Measurements from ENCODE around the gene GPC5. TPM values are rescaled to one million over a fixed set of nuclear protein-coding genes. Genes with fewer than 3 reads are reported as not detected.

GPC5 gene
- total RNA-seq, 4 donors from 2014 or later: not detected

DNA sequence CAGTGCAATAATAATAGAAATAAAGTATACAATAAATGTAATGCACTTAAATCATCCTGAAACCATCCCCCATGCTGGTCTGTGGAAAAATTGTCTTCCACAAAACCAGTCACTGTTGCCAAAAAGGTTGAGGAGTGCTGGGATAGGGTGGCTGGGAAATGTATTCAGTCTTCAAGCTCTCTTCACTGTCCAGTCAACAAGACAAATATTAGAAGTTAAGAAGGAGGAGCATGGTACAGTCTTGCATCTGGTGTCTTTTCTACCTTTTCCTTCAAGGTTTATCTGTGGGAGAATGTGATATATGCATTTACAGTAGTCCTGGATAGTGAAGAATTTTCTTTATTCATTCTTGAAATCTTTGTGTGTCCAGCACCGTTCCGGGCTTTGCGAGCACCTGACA lies 203.4 kb downstream of the GPC5 start:
- in situ Hi-C loops (cut with MboI; ENCODE audit: low sequenced_read_pairs in 4 of 4): no loop called here
- H3K36me3 ChIP-seq: no peaks in the 10 kb centered on the region
- H3K4me3 ChIP-seq: no peak overlapping the region
- ATAC-seq (no peak), DNase-seq (no peak)
- no peaks in the 10 kb centered on the region for H3K9me3 ChIP-seq
- H3K27me3 ChIP-seq: no peaks in the 10 kb centered on the region
- no peak for TF ChIP-seq CTCF (IDR thresholded peaks at IDR 0.05 in 4 of 5, conservative IDR thresholded peaks at IDR 0.05 in 1 of 5)
- TF ChIP-seq POLR2A (IDR thresholded peaks at IDR 0.05): no peak
- intact Hi-C loops (cut with DNase I; ENCODE audit: low total_unique reads): no loop called here
- H3K4me1 ChIP-seq: no peaks in the 10 kb centered on the region
- no peak overlapping the region for H3K27ac ChIP-seq

DNA sequence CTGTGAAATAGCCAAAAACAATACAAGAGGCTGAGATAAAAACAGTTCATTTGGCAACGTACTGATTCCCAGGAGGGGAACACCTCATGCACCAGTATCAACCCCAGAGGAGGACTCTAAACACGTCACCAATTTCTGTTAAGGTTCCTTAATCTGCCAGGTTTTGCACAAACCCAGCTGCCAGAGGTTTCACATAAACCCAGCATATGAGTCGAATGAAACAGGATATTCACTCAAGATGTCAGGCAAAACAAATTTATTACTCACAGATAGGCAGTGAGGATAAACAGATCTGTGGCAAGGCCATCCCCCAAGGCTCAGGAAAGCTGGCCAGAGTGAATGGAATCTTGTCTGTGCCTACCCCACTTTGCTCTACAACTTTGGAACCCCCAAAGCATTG lies 210.9 kb downstream of the GPC5 start:
- in situ Hi-C loops (cut with MboI; ENCODE audit: low sequenced_read_pairs in 4 of 4): no loop called here
- intact Hi-C loops (cut with DNase I; ENCODE audit: low total_unique reads): no loop called here
- no peak for DNase-seq
- Histone ChIP-seq H3K27me3 (no peaks in the 10 kb centered on the region), H3K4me1 (no peaks in the 10 kb centered on the region), H3K9me3 (no peaks in the 10 kb centered on the region), H3K36me3 (no peaks in the 10 kb centered on the region), H3K4me3 (no peak overlapping the region), H3K27ac (no peak overlapping the region)
- no peak for ATAC-seq
- no peak for TF ChIP-seq CTCF (IDR thresholded peaks at IDR 0.05 in 4 of 5, conservative IDR thresholded peaks at IDR 0.05 in 1 of 5)
- no peak for TF ChIP-seq POLR2A (IDR thresholded peaks at IDR 0.05)

DNA sequence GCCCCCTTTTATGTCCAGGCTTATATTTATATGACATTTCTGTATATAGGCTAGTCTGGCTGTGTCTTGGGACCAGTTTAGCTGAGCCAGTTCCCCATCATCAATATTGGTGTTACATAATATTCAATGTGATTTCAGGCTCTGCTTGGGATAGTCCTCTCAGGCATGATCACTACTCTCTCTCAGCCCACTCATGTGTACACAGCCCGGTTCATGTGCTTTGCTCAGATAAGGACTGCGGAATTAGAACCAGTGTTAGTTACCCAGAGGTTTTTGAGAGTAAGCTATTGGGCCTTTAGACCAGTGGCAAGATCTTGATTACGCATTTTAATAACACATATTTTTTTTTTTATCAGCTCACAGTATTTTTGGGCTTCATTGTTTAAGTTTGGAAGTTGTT lies 219.9 kb downstream of the GPC5 start:
- H3K36me3 ChIP-seq: no peaks in the 10 kb centered on the region
- in situ Hi-C loops (cut with MboI; ENCODE audit: low sequenced_read_pairs in 4 of 4) (no loop called here), intact Hi-C loops (cut with DNase I; ENCODE audit: low total_unique reads) (no loop called here)
- ATAC-seq (no peak), DNase-seq (no peak)
- H3K4me3 ChIP-seq: no peak overlapping the region
- no peaks in the 10 kb centered on the region for H3K27me3 ChIP-seq
- no peak for TF ChIP-seq CTCF (IDR thresholded peaks at IDR 0.05 in 4 of 5, conservative IDR thresholded peaks at IDR 0.05 in 1 of 5)
- no peak for TF ChIP-seq POLR2A (IDR thresholded peaks at IDR 0.05)
- no peaks in the 10 kb centered on the region for H3K4me1 ChIP-seq
- H3K9me3 ChIP-seq: no peaks in the 10 kb centered on the region
- no peak overlapping the region for H3K27ac ChIP-seq

GRCh38 chr13:91620670-91621141 lies 222.3 kb downstream of the GPC5 start:
- TF ChIP-seq CTCF (IDR thresholded peaks at IDR 0.05 in 4 of 5, conservative IDR thresholded peaks at IDR 0.05 in 1 of 5) (no peak), POLR2A (IDR thresholded peaks at IDR 0.05) (no peak)
- Histone ChIP-seq H3K27me3 (no peaks in the 10 kb centered on the region), H3K36me3 (no peaks in the 10 kb centered on the region), H3K9me3 (no peaks in the 10 kb centered on the region), H3K4me1 (no peaks in the 10 kb centered on the region), H3K27ac (no peak overlapping the region), H3K4me3 (no peak overlapping the region)
- intact Hi-C loops (cut with DNase I; ENCODE audit: low total_unique reads) (no loop called here), in situ Hi-C loops (cut with MboI; ENCODE audit: low sequenced_read_pairs in 4 of 4) (no loop called here)
- no peak for DNase-seq
- no peak for ATAC-seq

DNA sequence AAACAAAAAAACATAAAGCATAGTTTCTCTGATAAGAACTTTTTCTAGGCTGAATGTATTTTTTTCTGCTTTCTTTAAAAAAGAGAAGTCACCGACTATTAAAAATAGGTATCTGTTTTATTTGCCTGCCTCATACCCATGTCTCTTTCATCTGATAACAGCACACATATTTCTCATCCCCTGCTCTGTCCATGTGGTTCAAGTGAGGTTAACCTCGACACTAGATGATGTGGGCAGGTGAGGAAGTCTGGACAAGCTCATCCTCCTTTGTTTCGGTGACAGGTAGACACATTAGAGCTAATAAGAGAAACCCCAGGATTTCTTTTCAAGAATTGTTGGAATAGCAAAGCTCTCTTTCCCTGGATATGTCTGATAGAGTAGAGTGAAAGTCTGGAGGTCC lies 222.7 kb downstream of the GPC5 start:
- H3K4me3 ChIP-seq: no peak overlapping the region
- DNase-seq (no peak), ATAC-seq (no peak)
- H3K36me3 ChIP-seq: no peaks in the 10 kb centered on the region
- no peaks in the 10 kb centered on the region for H3K9me3 ChIP-seq
- no peak overlapping the region for H3K27ac ChIP-seq
- no peaks in the 10 kb centered on the region for H3K27me3 ChIP-seq
- in situ Hi-C loops (cut with MboI; ENCODE audit: low sequenced_read_pairs in 4 of 4) (no loop called here), intact Hi-C loops (cut with DNase I; ENCODE audit: low total_unique reads) (no loop called here)
- TF ChIP-seq CTCF (IDR thresholded peaks at IDR 0.05 in 4 of 5, conservative IDR thresholded peaks at IDR 0.05 in 1 of 5): no peak
- TF ChIP-seq POLR2A (IDR thresholded peaks at IDR 0.05): no peak
- no peaks in the 10 kb centered on the region for H3K4me1 ChIP-seq

Measured in gastrocnemius medialis (tissue), 4 donors.